Spinal cord (tissue), 10 donors: ENCODE measurements around the gene THEM4. TPM values are rescaled to one million over a fixed set of nuclear protein-coding genes. Genes with fewer than 3 reads are reported as not detected.

Experiments
- DNase-seq, 6 donors: peaks; one replicate each; pipeline versions ENCODE4 v3.0.0 to v3.0.0-alpha.2; 2013 to 2015; ENCODE audit warnings: low spot score in 6 of 6, low read depth in 4 of 6
- H3K27ac ChIP-seq: one replicate; pipeline ENCODE4 v1.5.1; 2013; ENCODE audit warnings: low read depth, low read length, control low read depth
- H3K27me3 ChIP-seq: one replicate; pipeline ENCODE4 v1.6.1; 2013; ENCODE audit warnings: low read length; ENCODE audit not compliant: control insufficient read depth, insufficient read depth
- H3K36me3 ChIP-seq: one replicate; pipeline ENCODE4 v1.6.1; 2013; ENCODE audit warnings: low read length; ENCODE audit not compliant: control insufficient read depth, insufficient read depth
- H3K4me1 ChIP-seq: one replicate; pipeline ENCODE4 v1.6.1; 2013; ENCODE audit warnings: low read length; ENCODE audit not compliant: control insufficient read depth, insufficient read depth
- H3K4me3 ChIP-seq: one replicate; pipeline ENCODE4 v1.5.1; 2013; ENCODE audit warnings: low read depth, low read length, control low read depth
- H3K9me3 ChIP-seq: one replicate; pipeline ENCODE4 v1.6.1; 2013; ENCODE audit warnings: low read length; ENCODE audit not compliant: control insufficient read depth, insufficient read depth
- WGBS: methylation state at CpG from one replicate; pipeline ENCODE4 v1.1.5; 2013; ENCODE audit warnings: missing lambda C conversion rate; ENCODE audit not compliant: insufficient coverage; 5-methylcytosine and 5-hydroxymethylcytosine counted together
- polyA plus RNA-seq, 2 donors: library from polyadenylated mRNA; unstranded; fragments of 120-200 nt; gene quantifications; one replicate each; pipeline ENCODE4 v1.2.1, GENCODE V29; 2013; ENCODE audit not compliant: insufficient read length in 2 of 2
- total RNA-seq, 2 donors: library from RNA; depleted of rRNA in 1 of 2; stranded (reverse); fragments of 120-200 nt in 1 of 2; fragments of >200 nt in 1 of 2; gene quantifications; one replicate each; pipeline versions ENCODE4 v1.2.3 to v1.2.4, GENCODE V29; 2013 to 2014
- donor health status: healthy.

Gene THEM4
- total and polyA plus RNA-seq, 4 donors, result 13.0 to 34.0 (median 21.3) TPM

DNA sequence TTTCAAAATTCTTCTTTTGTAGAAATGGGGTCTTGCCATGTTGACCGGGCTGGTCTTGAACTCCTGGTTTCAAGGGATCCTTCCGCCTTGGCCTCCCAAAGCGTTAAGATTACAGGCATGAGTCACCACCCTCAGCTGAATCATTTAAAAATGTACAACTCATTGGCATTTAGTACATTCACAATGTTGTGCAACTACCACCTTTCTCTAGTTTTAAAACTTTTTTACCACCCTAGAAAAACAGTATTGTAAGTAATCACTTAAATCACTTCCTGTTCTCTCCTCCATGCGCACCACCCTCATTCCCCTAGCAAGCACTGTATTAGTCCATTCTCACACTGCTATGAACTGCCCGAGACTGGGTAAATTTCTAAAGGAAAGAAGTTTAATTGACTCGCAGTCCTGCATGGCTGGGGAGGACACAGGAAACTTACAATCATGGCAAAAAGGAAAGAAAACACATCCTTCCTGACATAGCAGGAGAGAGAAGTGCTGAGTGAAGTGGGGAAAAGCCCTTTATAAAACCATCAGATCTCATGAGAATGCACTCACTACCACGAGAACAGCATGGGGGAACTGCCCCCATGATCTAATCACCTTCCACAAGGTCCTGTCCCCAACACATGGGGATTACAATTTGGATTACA is 41.4 kb downstream of the THEM4 start:
- 90% methylated on average over 3 of the region's 7 CpGs for WGBS
- no peak for DNase-seq
- H3K27ac ChIP-seq, result no peak overlapping the region
- H3K27me3 ChIP-seq, result no peaks in the 10 kb centered on the region
- H3K36me3 ChIP-seq, result no peaks in the 10 kb centered on the region
- peaks cover 4% of the 10 kb centered on the region for H3K4me1 ChIP-seq
- no peak overlapping the region for H3K4me3 ChIP-seq
- no peaks in the 10 kb centered on the region for H3K9me3 ChIP-seq

DNA sequence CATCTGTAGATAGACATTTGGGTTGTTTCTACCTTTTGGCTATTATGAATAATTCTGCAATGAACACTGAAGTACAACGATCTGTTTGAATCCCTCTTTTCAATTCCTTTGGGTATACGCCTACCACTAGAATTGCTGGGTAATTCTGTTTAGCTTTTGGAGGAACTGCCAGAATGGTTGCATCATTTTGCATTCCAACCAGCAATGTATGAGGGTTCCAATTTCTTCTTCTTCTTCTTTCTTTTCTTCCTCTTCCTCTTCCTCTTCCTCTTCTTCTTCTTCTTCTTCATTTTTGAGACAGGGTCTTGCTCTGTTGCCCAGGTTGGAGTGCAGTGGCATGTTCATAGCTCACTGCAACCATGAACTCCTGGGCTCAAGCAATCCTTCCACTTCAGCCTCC is 42.0 kb downstream of the THEM4 start:
- Histone ChIP-seq H3K27ac (no peak overlapping the region), H3K36me3 (no peaks in the 10 kb centered on the region), H3K4me1 (peaks cover 4% of the 10 kb centered on the region), H3K4me3 (no peak overlapping the region), H3K27me3 (no peaks in the 10 kb centered on the region), H3K9me3 (no peaks in the 10 kb centered on the region)
- WGBS, result 80% methylated on average over 1 of the region's 2 CpGs
- DNase-seq, result no peak

DNA sequence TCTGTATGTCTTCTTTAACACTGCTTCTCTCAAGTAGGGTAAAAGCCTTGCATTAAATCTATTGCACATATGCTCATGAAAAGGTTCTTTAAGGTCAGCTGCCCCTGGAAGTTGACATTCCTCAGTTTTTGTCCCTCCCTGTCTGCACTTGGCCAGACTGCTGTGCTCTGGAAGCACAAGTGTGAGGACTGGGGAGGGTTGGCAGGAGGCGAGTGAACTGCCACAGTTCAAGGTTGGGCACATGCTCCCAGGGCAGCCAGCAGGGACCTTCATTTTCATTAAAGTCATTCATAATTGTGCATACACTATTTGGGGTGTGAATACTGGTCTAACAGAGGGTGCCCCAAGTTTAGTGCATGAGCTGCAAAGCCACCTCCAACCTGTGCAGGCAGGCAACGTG is 44.9 kb downstream of the THEM4 start:
- Histone ChIP-seq H3K27me3 (no peaks in the 10 kb centered on the region), H3K36me3 (no peaks in the 10 kb centered on the region), H3K4me3 (no peak overlapping the region), H3K9me3 (no peaks in the 10 kb centered on the region), H3K27ac (no peak overlapping the region), H3K4me1 (no peaks in the 10 kb centered on the region)
- no peak for DNase-seq
- 43% methylated on average over 1 of the region's 2 CpGs for WGBS

DNA sequence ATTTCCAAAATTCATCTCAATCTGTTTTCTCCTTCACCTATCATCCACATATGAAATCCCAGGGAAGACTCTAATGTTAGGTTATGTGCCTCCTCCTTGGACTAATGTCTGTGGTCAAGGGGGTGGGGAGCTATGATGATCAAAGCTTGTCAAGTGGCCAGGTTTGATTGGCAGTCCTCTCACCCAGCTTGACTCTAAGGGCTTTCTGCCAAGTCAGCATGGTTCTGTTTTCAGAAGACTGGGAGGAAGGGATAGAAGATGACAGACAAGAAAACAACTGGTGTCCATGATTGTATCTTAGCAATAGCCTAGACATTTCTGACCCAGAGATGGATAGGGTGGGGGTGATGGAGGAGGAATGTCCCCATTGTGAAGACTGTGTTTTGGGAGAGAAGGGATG is 46.7 kb downstream of the THEM4 start:
- H3K27me3 ChIP-seq, result no peaks in the 10 kb centered on the region
- H3K4me1 ChIP-seq, result no peaks in the 10 kb centered on the region
- no peak overlapping the region for H3K27ac ChIP-seq
- no peak for DNase-seq
- H3K36me3 ChIP-seq, result no peaks in the 10 kb centered on the region
- no peak overlapping the region for H3K4me3 ChIP-seq
- no peaks in the 10 kb centered on the region for H3K9me3 ChIP-seq

DNA sequence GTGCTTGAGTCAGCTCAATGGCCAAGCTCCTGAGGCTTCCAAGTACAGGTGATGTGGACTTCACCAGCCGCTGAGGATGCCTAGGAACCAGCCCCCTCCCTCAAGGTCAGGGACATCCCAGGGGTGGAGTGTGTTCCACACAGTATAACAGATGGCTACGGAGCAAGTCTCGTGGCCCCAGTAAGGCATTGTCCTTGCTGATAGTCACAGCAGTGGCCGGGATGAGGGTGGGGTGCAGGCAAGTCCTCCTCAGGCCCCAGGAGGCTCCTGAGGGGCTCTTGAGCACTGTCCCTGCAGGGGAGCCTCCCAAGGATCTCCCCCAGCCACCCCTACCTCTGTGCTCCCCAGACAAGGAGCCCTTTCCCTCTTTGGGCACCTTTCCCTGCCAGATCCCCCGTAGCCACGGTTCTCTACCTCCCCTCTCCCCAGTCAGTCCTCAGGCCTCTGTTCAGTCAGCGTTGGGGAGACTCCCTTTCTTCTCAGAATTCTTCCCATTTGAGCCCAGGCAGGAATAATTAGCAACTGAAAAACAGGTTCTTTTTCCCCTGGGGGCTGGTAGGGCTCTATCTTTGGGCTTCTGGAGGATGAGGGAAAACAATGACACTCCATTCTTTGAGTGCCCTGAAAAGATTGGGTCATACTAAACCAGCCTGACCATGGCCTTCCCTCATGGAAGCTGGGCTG is 48.7 kb downstream of the THEM4 start:
- Histone ChIP-seq H3K4me3 (no peak overlapping the region), H3K27ac (no peak overlapping the region), H3K27me3 (no peaks in the 10 kb centered on the region), H3K4me1 (no peaks in the 10 kb centered on the region), H3K9me3 (no peaks in the 10 kb centered on the region), H3K36me3 (no peaks in the 10 kb centered on the region)
- WGBS, result 67% methylated on average over 6 of the region's 7 CpGs
- no peak for DNase-seq

DNA sequence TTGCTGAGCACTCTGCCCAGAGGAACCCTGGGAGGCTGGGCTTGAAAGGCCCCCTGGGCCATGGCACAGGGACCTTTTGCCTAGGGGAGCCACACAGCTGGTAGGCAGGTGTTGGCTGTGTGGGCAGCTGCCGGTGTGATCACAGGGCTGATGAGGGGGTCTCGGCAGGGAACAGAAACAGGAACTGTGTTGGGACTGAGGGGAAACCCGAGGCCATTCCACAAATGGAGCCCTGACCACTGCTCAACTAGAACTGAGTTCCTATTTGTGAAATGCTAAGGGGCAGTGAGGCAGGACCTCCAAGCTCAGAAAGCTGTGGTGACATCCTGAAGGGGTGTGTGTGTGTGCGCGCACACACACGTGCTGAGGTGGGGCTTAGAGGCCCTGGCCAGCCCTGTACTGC is 49.4 kb downstream of the THEM4 start:
- Histone ChIP-seq H3K27me3 (no peaks in the 10 kb centered on the region), H3K9me3 (no peaks in the 10 kb centered on the region), H3K4me3 (no peak overlapping the region), H3K36me3 (no peaks in the 10 kb centered on the region), H3K4me1 (no peaks in the 10 kb centered on the region), H3K27ac (no peak overlapping the region)
- no peak for DNase-seq
- WGBS, result 77% methylated on average over 3 of the region's 6 CpGs

DNA sequence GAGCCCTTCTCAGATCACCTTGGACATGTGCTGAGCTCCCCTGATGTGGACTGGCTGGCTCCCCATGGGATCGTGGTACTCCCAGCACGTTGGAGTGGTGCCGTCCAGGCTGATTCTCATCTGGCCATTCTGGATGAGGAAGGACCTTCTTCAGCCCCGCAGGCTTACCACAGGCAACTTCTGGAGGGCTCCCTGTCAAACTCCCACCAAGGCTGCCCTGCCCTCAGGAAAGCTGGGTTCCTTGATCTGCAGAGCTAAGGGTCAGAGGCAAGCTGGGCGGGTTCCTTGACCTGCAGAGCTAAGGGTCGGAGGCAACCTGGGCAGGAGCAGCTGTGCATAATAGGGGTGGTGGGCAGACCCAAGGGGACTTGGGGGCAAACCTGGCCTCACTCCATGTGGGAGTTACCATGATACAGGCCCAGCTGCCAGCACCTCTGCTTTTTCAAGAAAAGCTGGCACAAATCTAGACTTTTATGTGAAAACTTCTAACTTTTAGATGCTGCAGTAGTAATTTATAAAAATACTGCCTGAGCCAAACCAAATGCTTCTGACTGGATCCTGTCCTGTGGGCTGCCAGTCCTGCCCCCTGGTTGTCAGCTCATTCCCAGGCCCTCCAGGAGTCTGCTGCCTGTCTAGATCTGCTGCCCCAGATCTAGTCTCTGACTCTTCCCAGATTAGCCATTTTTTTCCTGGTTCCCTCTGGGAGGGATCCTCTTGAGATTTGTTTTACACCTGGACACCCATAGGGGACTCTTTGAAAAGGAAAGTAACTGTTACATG is 50.2 kb downstream of the THEM4 start:
- no peak overlapping the region for H3K27ac ChIP-seq
- no peaks in the 10 kb centered on the region for H3K27me3 ChIP-seq

DNA sequence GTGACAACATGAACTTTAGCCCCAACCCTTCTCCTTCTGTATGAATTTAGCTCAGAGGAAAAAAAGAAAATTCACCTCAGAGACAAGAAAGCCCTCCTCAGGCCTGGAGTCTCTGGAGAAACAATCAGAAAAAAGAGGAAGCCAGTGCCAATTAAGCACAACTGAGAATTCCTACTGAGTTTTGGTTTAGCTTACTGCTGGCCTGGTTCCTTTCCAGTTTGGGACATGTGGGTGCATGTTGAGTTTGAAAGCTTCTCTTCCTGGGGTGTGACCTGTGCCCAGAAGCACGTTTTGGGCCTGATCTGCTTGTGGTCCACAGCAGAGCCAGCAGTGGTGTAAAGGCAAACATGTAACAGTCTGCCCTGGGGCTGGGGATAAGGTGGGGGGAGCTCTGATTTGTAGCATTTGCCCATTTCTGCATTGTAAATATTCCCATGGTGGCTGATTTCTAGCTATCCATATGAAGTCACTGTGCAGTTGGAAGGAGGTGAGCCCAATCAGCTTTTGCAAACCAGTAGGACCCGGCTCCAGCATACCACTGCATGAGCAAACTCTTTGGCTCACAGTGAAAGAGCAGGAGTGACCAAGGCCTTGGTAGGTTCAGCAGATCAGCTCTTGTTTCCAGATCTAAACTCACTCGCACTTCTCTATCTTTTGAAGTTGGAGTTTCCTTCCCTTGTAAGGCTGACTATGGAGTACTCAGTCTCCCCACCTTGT is 51.1 kb downstream of the THEM4 start:
- no peaks in the 10 kb centered on the region for H3K27me3 ChIP-seq
- WGBS, result 76% methylated on average over 3 of the region's 3 CpGs

More for the DNA sequence above, 50.2 kb downstream of the THEM4 start:
- WGBS, result 87% methylated on average over 6 of the region's 6 CpGs
- no peak for DNase-seq
- no peaks in the 10 kb centered on the region for H3K4me1 ChIP-seq
- H3K9me3 ChIP-seq, result no peaks in the 10 kb centered on the region
- H3K4me3 ChIP-seq, result no peak overlapping the region
- H3K36me3 ChIP-seq, result no peaks in the 10 kb centered on the region

DNA sequence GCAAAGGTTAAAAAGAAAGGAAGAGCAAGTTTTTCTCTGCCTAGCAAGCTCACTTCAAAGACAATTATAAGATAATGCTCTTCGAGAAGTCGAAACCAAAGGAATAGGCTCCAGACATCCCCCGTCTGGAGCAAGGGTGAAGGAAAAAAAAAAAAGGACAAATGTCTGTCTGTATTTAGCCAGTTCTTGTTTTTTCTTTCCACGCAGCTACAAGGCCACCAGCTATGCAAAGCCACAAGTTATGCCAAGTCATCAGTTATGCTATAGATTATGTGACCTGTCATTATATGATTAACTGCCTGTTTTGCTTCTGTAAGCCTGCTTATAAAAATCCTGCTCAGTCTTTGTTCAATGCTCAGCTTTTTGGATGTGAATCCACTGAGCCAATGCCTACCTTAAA is 53.4 kb downstream of the THEM4 start:
- Histone ChIP-seq H3K9me3 (no peaks in the 10 kb centered on the region), H3K4me1 (no peaks in the 10 kb centered on the region), H3K4me3 (no peak overlapping the region), H3K27me3 (no peaks in the 10 kb centered on the region), H3K27ac (no peak overlapping the region), H3K36me3 (no peaks in the 10 kb centered on the region)
- no CpG with 5 or more reads among the region's 4 CpGs for WGBS
- DNase-seq, result no peak

More for the DNA sequence above, 51.1 kb downstream of the THEM4 start:
- Histone ChIP-seq H3K9me3 (no peaks in the 10 kb centered on the region), H3K27ac (no peak overlapping the region), H3K4me1 (no peaks in the 10 kb centered on the region), H3K36me3 (no peaks in the 10 kb centered on the region), H3K4me3 (no peak overlapping the region)
- DNase-seq, result no peak
